Panc1 (cell line): ENCODE results near the gene TMEM202. TPM values are rescaled to one million over a fixed set of nuclear protein-coding genes. Genes with fewer than 3 reads are reported as not detected.

Experiments used
- ATAC-seq: fragments of 200-7000 bp; cut with Tn5 transposase; 2 replicates; pipeline ENCODE4 v1.9.1; 2020; ENCODE audit warnings: mild to moderate bottlenecking, moderate library complexity
- BruUV-seq: library from RNA; stranded (reverse); fragments of 400-500 nt; replicated peaks from 2 replicates; lab custom pipeline; 2021; lab: Mats Ljungman, UMichigan
- CTCF ChIA-PET: fragments of 300-600 bp; sonication (Branson Sonifier 250); formaldehyde crosslinking; loops from one replicate; lab custom pipeline; 2022; ENCODE audit warnings: antibody characterized with exemption; lab: Charles Lee
- POLR2A ChIA-PET: fragments of 300-600 bp; sonication (Branson Sonifier 250); formaldehyde crosslinking; loops from one replicate; lab custom pipeline; 2022; ENCODE audit warnings: antibody characterized with exemption; lab: Charles Lee
- DNase-seq: peaks from one replicate; pipeline ENCODE4 v3.0.0-alpha.2; 2010; ENCODE audit warnings: low read depth, low spot score
- H3K27ac ChIP-seq: 2 replicates; pipeline ENCODE4 v1.5.1; 2011; ENCODE audit warnings: mild to moderate bottlenecking, low read length, inconsistent platforms
- H3K27me3 ChIP-seq: fragments of 200-500 bp; sonication (Bioruptor generic); 2 replicates; pipeline ENCODE4 v1.6.0; 2014; ENCODE audit warnings: low read length, inconsistent platforms; ENCODE audit not compliant: control insufficient read depth, insufficient read depth
- H3K36me3 ChIP-seq: fragments of 200-500 bp; sonication (Bioruptor generic); 2 replicates; pipeline ENCODE4 v1.5.1; 2014; ENCODE audit warnings: inconsistent platforms, mild to moderate bottlenecking, low read length, moderate library complexity; ENCODE audit not compliant: control insufficient read depth, insufficient read depth
- H3K4me1 ChIP-seq: 2 replicates; pipeline ENCODE4 v1.5.1; 2011; ENCODE audit warnings: inconsistent platforms, mild to moderate bottlenecking, low read length, moderate library complexity; ENCODE audit not compliant: control insufficient read depth, insufficient read depth
- H3K4me3 ChIP-seq, 2 experiments: 2 replicates each; pipeline ENCODE4 v1.5.1; 2011 to 2012; ENCODE audit warnings: low read depth in 2 of 2, low read length in 2 of 2, mild to moderate bottlenecking in 2 of 2, inconsistent platforms in 1 of 2, moderate library complexity in 1 of 2
- H3K9me3 ChIP-seq: fragments of 200-500 bp; sonication (Bioruptor generic); 2 replicates; pipeline ENCODE4 v1.5.1; 2014; ENCODE audit warnings: low read depth, mild to moderate bottlenecking, inconsistent platforms, low read length, moderate library complexity; ENCODE audit not compliant: control insufficient read depth, insufficient read depth
- POLR2AphosphoS5 ChIP-seq: IDR thresholded peaks from 2 replicates; pipeline ENCODE4 v1.6.1; 2012; ENCODE audit warnings: mild to moderate bottlenecking, low read depth, low read length, moderate library complexity
- SIN3A ChIP-seq: IDR thresholded peaks from 2 replicates; pipeline ENCODE4 v1.6.1; 2012; ENCODE audit warnings: low read depth, mild to moderate bottlenecking, low read length, moderate library complexity, borderline replicate concordance; ENCODE audit not compliant: insufficient read depth
- TCF7L2 ChIP-seq: IDR thresholded peaks from 2 replicates; pipeline ENCODE4 v1.6.1; 2011; ENCODE audit warnings: mild to moderate bottlenecking, low read depth, low read length, inconsistent platforms
- in situ Hi-C: cut with HindIII; loops from 2 replicates; pipeline ENCODE4 v1.10.0; 2016; ENCODE audit warnings: low sequenced_read_pairs, low pct_unique_long_range_greater_than_20kb
- intact Hi-C: fragments of 100-400 bp; cut with micrococcal nuclease; formaldehyde crosslinking; loops from one replicate; pipeline ENCODE4 v1.10.0; 2022; ENCODE audit not compliant: unreplicated experiment
- total RNA-seq: library from RNA; stranded (reverse); gene quantifications from one replicate; pipeline ENCODE4 v1.2.1, GENCODE V29; 2021; ENCODE audit not compliant: unreplicated experiment
- TF ChIP-seq, protein P1 (sequence below), 2 experiments: IDR thresholded peaks; 2 replicates each; pipeline ENCODE4 v1.6.1; 2011 to 2012; ENCODE audit warnings: low read depth in 2 of 2, control low read depth in 1 of 2, low read length in 1 of 2, mild to moderate bottlenecking in 1 of 2, moderate library complexity in 1 of 2; ENCODE audit not compliant: insufficient read depth in 1 of 2
- TF ChIP-seq, protein P2 (sequence below): fragments of 450-650 bp; IDR thresholded peaks from 2 replicates; pipeline ENCODE4 v1.5.1; 2017; ENCODE audit warnings: mild to moderate bottlenecking

TMEM202 gene
- total RNA-seq, 1 experiment from 2014 or later: not detected

- DNase-seq (no peak), ATAC-seq (no peak)
- H3K27ac ChIP-seq: no peak overlapping the region
- in situ Hi-C loops: no loop called here
- 0 out of 2 replicates have a peak, but pooled peaks cover 2% of the 10 kb centered on the region for H3K36me3 ChIP-seq
- H3K9me3 ChIP-seq: no peaks in the 10 kb centered on the region
- H3K27me3 ChIP-seq: no peaks in the 10 kb centered on the region
- intact Hi-C loops: no loop called here
- H3K4me1 ChIP-seq: no peaks in the 10 kb centered on the region
- TF ChIP-seq TCF7L2 (no peak), SIN3A (no peak), POLR2AphosphoS5 (no peak)
- TF ChIP-seq, protein P1, sequence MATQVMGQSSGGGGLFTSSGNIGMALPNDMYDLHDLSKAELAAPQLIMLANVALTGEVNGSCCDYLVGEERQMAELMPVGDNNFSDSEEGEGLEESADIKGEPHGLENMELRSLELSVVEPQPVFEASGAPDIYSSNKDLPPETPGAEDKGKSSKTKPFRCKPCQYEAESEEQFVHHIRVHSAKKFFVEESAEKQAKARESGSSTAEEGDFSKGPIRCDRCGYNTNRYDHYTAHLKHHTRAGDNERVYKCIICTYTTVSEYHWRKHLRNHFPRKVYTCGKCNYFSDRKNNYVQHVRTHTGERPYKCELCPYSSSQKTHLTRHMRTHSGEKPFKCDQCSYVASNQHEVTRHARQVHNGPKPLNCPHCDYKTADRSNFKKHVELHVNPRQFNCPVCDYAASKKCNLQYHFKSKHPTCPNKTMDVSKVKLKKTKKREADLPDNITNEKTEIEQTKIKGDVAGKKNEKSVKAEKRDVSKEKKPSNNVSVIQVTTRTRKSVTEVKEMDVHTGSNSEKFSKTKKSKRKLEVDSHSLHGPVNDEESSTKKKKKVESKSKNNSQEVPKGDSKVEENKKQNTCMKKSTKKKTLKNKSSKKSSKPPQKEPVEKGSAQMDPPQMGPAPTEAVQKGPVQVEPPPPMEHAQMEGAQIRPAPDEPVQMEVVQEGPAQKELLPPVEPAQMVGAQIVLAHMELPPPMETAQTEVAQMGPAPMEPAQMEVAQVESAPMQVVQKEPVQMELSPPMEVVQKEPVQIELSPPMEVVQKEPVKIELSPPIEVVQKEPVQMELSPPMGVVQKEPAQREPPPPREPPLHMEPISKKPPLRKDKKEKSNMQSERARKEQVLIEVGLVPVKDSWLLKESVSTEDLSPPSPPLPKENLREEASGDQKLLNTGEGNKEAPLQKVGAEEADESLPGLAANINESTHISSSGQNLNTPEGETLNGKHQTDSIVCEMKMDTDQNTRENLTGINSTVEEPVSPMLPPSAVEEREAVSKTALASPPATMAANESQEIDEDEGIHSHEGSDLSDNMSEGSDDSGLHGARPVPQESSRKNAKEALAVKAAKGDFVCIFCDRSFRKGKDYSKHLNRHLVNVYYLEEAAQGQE (IDR thresholded peaks at IDR 0.05; ENCODE audit: insufficient read depth in 1 of 2, low read depth in 2 of 2, low read length in 1 of 2): no peak
- TF ChIP-seq, protein P2, sequence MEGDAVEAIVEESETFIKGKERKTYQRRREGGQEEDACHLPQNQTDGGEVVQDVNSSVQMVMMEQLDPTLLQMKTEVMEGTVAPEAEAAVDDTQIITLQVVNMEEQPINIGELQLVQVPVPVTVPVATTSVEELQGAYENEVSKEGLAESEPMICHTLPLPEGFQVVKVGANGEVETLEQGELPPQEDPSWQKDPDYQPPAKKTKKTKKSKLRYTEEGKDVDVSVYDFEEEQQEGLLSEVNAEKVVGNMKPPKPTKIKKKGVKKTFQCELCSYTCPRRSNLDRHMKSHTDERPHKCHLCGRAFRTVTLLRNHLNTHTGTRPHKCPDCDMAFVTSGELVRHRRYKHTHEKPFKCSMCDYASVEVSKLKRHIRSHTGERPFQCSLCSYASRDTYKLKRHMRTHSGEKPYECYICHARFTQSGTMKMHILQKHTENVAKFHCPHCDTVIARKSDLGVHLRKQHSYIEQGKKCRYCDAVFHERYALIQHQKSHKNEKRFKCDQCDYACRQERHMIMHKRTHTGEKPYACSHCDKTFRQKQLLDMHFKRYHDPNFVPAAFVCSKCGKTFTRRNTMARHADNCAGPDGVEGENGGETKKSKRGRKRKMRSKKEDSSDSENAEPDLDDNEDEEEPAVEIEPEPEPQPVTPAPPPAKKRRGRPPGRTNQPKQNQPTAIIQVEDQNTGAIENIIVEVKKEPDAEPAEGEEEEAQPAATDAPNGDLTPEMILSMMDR: no peak
- CTCF ChIA-PET: no interaction called here
- H3K4me3 ChIP-seq: no peak overlapping the region
- no TSS peak for BruUV-seq
- POLR2A ChIA-PET: no interaction called here
Measured at GRCh38 chr15:72358650-72359171, 39.4 kb upstream of the TMEM202 start.

- H3K36me3 ChIP-seq: no peaks in the 10 kb centered on the region
- BruUV-seq: no TSS peak
- no peak for DNase-seq
- H3K4me1 ChIP-seq: no peaks in the 10 kb centered on the region
- TF ChIP-seq TCF7L2: no peak
- TF ChIP-seq, protein P1 (IDR thresholded peaks at IDR 0.05; ENCODE audit: insufficient read depth in 1 of 2, low read depth in 2 of 2, low read length in 1 of 2): no peak
- TF ChIP-seq POLR2AphosphoS5: no peak
- no peak for TF ChIP-seq SIN3A
- TF ChIP-seq, protein P2: no peak
- POLR2A ChIA-PET: no interaction called here
- ATAC-seq: no peak
- CTCF ChIA-PET: no interaction called here
- intact Hi-C loops: no loop called here
- H3K27me3 ChIP-seq: no peaks in the 10 kb centered on the region
- H3K4me3 ChIP-seq: no peak overlapping the region
- no peak overlapping the region for H3K27ac ChIP-seq
- in situ Hi-C loops: no loop called here
- no peaks in the 10 kb centered on the region for H3K9me3 ChIP-seq
Measured at GRCh38 chr15:72361176-72361575, 36.9 kb upstream of the TMEM202 start.
